H1 (cell line): ENCODE results near the gene NR4A1. TPM values are rescaled to one million over a fixed set of nuclear protein-coding genes. Genes with fewer than 3 reads are reported as not detected.

ENCODE experiments used
- ATF2 ChIP-seq: IDR thresholded peaks from 2 replicates; pipeline ENCODE4 v1.6.1; 2012; ENCODE audit warnings: low read length, inconsistent platforms
- CBX8 ChIP-seq: fragments of 300-800, 300-1000 bp; sonication (generic); IDR thresholded peaks from 2 replicates; pipeline ENCODE4 v1.7.1; 2016; ENCODE audit warnings: low read depth, low read length, borderline replicate concordance
- CHD2 ChIP-seq: IDR thresholded peaks from 2 replicates; pipeline ENCODE4 v1.6.1; 2012; ENCODE audit warnings: low read length, improper control_type of control experiment
- CHD7 ChIP-seq: fragments of 300-600 bp; sonication (generic); IDR thresholded peaks from 2 replicates; pipeline ENCODE4 v1.7.1; 2012; ENCODE audit warnings: low read length, moderate library complexity, mild to moderate bottlenecking, inconsistent platforms; ENCODE audit not compliant: insufficient replicate concordance
- EZH2 ChIP-seq: fragments of 200-600 bp; sonication (generic); IDR thresholded peaks from 2 replicates; pipeline ENCODE4 v1.7.1; 2012; ENCODE audit warnings: low read depth, mild to moderate bottlenecking, moderate library complexity, low read length, inconsistent platforms; ENCODE audit not compliant: severe bottlenecking
- HDAC2 ChIP-seq, 2 experiments: fragments of 300-600 bp in 1 of 2; sonication (generic) in 1 of 2; IDR thresholded peaks; 2 replicates each; pipeline ENCODE4 v1.6.1; 2011 to 2012; ENCODE audit warnings: low read depth in 2 of 2, low read length in 2 of 2, mild to moderate bottlenecking in 2 of 2, moderate library complexity in 2 of 2, borderline replicate concordance in 1 of 2, inconsistent platforms in 1 of 2
- PHF8 ChIP-seq: fragments of 200-600 bp; sonication (generic); conservative IDR thresholded peaks from 2 replicates; pipeline ENCODE4 v1.7.1; 2012; ENCODE audit warnings: low read depth, mild to moderate bottlenecking, inconsistent platforms, low read length, moderate library complexity
- TBP ChIP-seq: IDR thresholded peaks from 2 replicates; pipeline ENCODE4 v1.6.1; 2011; ENCODE audit warnings: low read depth, low read length, improper control_type of control experiment
- YY1 ChIP-seq: IDR thresholded peaks from 2 replicates; pipeline ENCODE4 v1.6.1; 2011; ENCODE audit warnings: low read depth, mild to moderate bottlenecking, low read length
- polyA plus RNA-seq, 7 experiments: library from polyadenylated mRNA; depleted of rRNA in 3 of 7; stranded (reverse) in 5 of 7; unstranded in 2 of 7; fragments of >200 nt in 5 of 7; fragments of 200-250 nt in 2 of 7; gene quantifications; 1 replicate in 5 of 7; 2 replicates in 1 of 7; 4 replicates in 1 of 7; pipeline versions ENCODE4 v1.2.1 to v1.2.3, GENCODE V29; 2011 to 2013; ENCODE audit warnings: missing spikeins in 2 of 7, mixed read lengths in 2 of 7
- total RNA-seq: library from RNA; stranded (reverse); fragmentation: NEBNext Ultra II Directional; extraction: Animal tissue kit (Norgen Biotek cat#: 25700); gene quantifications from 2 replicates; pipeline ENCODE4 v1.2.1, GENCODE V29; 2021

Gene NR4A1
- total and polyA plus RNA-seq, 2 of the 8 experiments (the other 6 are each of a cell fraction or from before 2014, with no cell fraction given), result 18.7 to 23.3 TPM

GRCh38 chr12:52006726-52007157 is 44.5 kb upstream of the NR4A1 start, which contains the start of gene TAMALIN (continued):
- no peak for TF ChIP-seq CHD7
- peak; percentile 33; the same call in 1 of the 2 replicates for TF ChIP-seq PHF8
- no peak for TF ChIP-seq EZH2
- no peak for TF ChIP-seq CBX8
- no peak for TF ChIP-seq HDAC2 (IDR thresholded peaks at IDR 0.05; ENCODE audit: borderline replicate concordance in 1 of 2, low read depth in 2 of 2, low read length in 2 of 2)
- no peak for TF ChIP-seq YY1
- peak; percentile 16; the same call in 1 of the 2 replicates for TF ChIP-seq TBP
- TF ChIP-seq ATF2, result no peak
- no peak for TF ChIP-seq CHD2
